Measurements from ENCODE around the gene IL10RB.
"Not testable (repeated sequence)": the region's sequence is repeated elsewhere in the genome, so short reads cannot be mapped to it uniquely, and the experiment has no call there.

IL10RB gene

DNA sequence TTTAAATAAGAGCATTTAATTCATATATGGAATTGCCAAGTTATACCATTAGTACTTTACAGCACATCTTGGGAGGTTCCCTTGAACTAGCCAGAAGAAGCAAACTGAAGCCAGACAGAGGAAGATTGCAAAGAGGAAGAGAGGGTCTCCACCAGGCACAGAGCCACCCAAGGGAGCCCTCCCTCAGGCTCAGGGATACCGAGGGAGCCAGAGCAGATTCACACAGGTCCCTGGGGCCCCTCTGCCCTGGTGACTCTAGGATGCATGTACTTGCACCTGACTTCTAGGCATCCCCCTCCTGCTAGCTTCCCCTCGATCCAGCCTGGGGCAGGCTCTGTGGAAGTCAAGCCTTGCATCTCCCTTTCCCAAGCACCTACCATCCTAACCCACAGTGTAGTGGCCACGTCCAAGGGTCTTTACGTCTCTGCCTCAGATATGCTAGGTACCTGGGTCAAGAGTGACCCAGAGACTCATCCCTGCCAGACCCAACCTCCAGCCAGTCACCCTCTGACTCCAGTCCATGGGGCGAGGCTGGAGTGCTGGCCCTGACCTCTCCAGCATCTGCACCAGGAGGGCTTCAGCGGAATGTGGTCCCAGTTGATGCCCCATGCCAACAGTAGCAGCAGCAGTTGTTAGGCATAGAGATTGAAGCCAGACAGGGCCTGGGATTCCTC, 30.0 kb upstream of the IL10RB start:
- Histone ChIP-seq H3K9me3 (ENCODE audit: control insufficient read depth, insufficient read depth, low read length) (peaks cover 22% of the 10 kb centered on the region), H3K4me1 (ENCODE audit: insufficient read depth, low read length) (peaks cover 10% of the 10 kb centered on the region; the same call in 1 of the 2 replicates), H3K9ac (ENCODE audit: low read depth, low read length) (no peak overlapping the region), H3K36me3 (ENCODE audit: insufficient read depth, low read length) (no peaks in the 10 kb centered on the region)

DNA sequence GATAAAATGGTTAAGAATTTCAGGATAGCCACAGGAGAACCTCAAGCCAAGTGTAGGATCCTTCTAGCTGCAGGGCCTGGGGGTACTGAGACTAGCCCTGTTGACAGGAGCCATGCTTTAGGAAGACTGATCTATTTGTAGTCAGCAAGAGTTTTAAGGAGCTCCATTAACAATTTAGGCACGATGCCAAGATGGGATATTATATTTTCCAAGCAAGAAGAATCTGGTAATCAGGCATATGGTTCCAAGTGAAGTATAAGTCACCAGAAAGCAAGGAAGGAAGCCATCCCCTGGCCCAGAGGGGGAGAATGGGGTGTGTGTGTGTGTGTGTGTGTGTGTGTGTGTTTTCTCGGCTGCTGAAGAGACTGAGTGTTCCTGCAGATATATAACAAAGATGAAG, 29.4 kb upstream of the IL10RB start:
- H3K9me3 ChIP-seq (ENCODE audit: control insufficient read depth, insufficient read depth, low read length), result peaks cover 25% of the 10 kb centered on the region
- H3K36me3 ChIP-seq (ENCODE audit: insufficient read depth, low read length), result no peaks in the 10 kb centered on the region
- 0 out of 2 replicates have a peak, but pooled peaks cover 5% of the 10 kb centered on the region for H3K4me1 ChIP-seq (ENCODE audit: insufficient read depth, low read length)
- H3K9ac ChIP-seq (ENCODE audit: low read depth, low read length), result no peak overlapping the region

DNA sequence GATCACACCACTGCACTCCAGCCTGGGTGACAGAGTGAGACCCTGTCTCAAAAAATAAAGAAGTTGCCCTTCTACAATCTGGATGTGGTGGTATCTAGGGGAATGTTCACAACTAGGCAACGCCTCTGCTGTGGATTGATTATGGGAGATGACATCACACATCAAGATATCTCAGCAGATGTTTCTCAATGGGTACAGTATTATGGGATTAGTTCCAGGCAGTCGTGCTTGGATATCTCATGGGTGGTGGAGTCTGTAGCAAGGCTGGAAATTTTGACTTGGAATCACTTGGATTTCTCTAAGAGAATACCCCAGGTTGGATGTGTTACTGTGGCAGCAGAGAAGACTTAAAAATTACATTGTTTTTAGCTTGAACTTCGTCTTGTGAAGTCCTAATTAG, 28.7 kb upstream of the IL10RB start:
- peaks cover 28% of the 10 kb centered on the region for H3K9me3 ChIP-seq (ENCODE audit: control insufficient read depth, insufficient read depth, low read length)
- no peak overlapping the region for H3K9ac ChIP-seq (ENCODE audit: low read depth, low read length)
- H3K36me3 ChIP-seq (ENCODE audit: insufficient read depth, low read length), result no peaks in the 10 kb centered on the region
- H3K4me1 ChIP-seq (ENCODE audit: insufficient read depth, low read length), result 0 out of 2 replicates have a peak, but pooled peaks cover 2% of the 10 kb centered on the region

DNA sequence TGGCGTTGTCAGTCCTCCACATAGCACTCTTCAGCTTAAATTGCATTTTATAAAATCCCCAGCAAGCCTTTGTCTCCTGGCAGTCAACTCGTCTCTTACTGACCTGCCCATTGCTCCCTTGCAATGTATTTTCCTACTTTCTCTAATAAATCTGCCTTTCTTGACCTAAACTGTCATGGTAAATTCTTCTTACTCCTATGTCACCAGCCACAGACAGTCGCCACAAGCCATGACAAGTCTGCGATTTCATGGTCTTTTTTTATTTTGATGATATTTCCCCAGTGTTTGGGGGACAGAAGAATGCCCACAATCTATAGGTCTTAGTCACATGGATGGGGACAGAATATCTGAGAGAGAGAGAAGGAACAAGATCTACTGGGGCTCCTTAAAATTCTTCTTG, 28.0 kb upstream of the IL10RB start:
- H3K9ac ChIP-seq (ENCODE audit: low read depth, low read length), result no peak overlapping the region
- H3K4me1 ChIP-seq (ENCODE audit: insufficient read depth, low read length), result no peaks in the 10 kb centered on the region
- peaks cover 28% of the 10 kb centered on the region for H3K9me3 ChIP-seq (ENCODE audit: control insufficient read depth, insufficient read depth, low read length)
- H3K36me3 ChIP-seq (ENCODE audit: insufficient read depth, low read length), result no peaks in the 10 kb centered on the region

DNA sequence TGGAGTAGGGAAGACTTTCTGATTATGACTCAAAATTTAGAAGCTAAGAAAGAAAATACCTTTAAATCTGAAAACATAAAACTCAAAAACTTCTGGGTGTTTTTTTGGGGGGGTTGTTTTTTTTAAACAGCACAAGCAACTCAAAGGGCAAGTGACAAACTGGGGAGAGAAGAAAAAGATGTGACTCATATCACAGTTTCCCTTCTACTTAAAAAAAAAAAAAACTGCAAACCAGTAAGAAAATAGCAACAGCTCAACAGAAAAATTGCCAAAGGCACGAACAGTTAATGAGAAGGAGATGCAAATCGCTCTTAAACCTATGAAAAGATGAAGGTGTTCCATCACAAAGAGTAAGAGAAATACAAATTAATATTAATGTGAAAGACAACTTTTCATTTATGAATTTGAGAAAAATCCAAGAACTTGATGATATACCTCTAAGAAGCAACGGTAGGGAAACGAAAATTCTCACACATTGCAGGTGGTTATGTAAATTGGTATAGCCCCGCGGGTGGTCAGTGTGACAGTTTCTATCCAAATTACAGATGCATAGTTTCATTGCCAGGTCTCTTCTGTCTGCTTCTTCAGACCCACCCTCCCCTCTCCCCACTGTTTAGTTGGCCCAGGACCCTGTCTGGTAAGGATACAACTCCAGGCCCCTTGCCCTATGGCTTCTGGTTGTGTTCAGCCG, 27.5 kb upstream of the IL10RB start:
- H3K9ac ChIP-seq (ENCODE audit: low read depth, low read length), result no peak overlapping the region
- no peaks in the 10 kb centered on the region for H3K4me1 ChIP-seq (ENCODE audit: insufficient read depth, low read length)
- no peaks in the 10 kb centered on the region for H3K36me3 ChIP-seq (ENCODE audit: insufficient read depth, low read length)
- H3K9me3 ChIP-seq (ENCODE audit: control insufficient read depth, insufficient read depth, low read length), result peaks cover 28% of the 10 kb centered on the region

DNA sequence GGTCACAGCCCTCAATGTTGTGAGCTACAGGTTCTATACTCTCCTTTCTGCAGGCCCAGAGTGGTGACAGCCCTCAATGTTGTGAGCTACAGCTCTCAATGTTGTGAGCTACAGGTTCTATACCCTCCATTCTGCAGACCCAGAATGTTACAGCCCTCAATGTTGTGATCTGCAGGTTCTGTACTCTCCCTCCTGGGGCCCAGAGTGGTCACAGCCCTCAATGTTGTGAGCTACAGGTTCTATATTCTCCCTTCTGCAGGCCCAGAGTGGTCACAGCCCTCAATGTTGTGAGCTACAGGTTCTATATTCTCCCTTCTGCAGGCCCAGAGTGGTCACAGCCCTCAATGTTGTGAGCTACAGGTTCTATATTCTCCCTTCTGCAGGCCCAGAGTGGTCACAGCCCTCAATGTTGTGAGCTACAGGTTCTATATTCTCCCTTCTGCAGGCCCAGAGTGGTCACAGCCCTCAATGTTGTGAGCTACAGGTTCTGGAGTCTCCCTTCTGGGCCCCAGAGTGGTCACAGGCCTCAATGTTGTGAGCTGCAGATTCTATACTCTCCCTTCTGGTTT, 26.5 kb upstream of the IL10RB start:
- not testable (repeated sequence) for H3K36me3 ChIP-seq (ENCODE audit: insufficient read depth, low read length); H3K9ac ChIP-seq (ENCODE audit: low read depth, low read length); H3K4me1 ChIP-seq (ENCODE audit: insufficient read depth, low read length)
- H3K9me3 ChIP-seq (ENCODE audit: control insufficient read depth, insufficient read depth, low read length), result peaks cover 28% of the 10 kb centered on the region

DNA sequence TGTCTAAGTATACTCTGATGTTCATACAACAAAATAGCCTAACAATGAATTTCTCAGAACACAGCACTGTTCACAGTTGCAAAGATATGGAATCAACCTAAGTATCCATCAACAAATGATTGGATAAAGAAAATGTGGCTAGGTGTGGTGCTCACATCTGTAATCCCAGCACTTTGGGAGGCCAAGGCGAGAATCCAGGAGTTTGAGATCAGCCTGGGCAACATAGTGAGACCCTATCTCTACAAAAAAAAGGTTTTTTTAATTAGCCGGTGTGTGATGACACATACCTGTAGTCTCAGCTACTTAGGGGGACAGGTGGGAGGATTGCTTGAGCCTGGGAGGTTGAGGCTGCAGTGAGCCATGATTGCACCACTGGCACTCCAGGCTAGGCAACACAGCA, 25.8 kb upstream of the IL10RB start:
- Histone ChIP-seq H3K4me1 (ENCODE audit: insufficient read depth, low read length) (no peaks in the 10 kb centered on the region), H3K9me3 (ENCODE audit: control insufficient read depth, insufficient read depth, low read length) (peaks cover 28% of the 10 kb centered on the region), H3K36me3 (ENCODE audit: insufficient read depth, low read length) (no peaks in the 10 kb centered on the region), H3K9ac (ENCODE audit: low read depth, low read length) (no peak overlapping the region)

DNA sequence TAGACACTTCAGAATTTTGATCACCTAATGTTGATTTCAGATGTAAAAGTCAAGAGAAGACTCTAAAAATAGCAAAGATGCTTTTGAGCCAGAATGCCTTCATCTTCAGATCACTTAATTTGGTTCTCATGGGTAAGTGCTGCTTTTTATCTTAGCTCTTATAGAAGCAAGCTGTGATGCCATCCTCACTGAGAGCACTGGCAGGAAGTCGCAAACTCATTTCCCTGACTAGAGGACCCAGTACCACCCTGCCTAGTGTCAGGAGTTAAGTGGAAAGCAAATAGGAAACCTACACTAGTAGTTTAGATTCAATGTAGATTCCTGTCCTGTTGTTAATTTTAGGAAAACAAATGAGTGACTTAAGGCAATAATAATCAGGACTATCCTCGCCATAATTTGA, 24.3 kb upstream of the IL10RB start:
- no peaks in the 10 kb centered on the region for H3K4me1 ChIP-seq (ENCODE audit: insufficient read depth, low read length)
- H3K9ac ChIP-seq (ENCODE audit: low read depth, low read length), result no peak overlapping the region
- H3K9me3 ChIP-seq (ENCODE audit: control insufficient read depth, insufficient read depth, low read length), result peaks cover 24% of the 10 kb centered on the region
- H3K36me3 ChIP-seq (ENCODE audit: insufficient read depth, low read length), result peaks cover 3% of the 10 kb centered on the region; the same call in 1 of the 2 replicates

DNA sequence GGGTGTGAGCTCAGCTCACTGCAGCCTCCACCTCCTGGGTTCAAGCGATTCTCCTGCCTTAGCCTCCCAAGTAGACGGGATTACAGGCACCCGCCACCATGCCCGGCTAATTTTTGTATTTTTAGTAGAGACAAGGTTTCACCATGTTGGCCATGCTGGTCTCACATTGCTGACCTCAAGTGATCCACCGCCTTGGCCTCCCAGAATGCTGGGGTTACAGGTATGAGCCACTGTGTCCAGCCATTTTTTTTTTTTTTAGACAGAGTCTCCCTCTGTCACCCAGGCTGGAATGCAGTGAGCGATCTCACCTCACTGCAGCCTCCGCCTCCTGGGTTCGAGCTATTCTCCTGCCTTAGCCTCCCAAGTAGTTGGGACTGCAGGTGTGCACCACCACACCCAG, 23.3 kb upstream of the IL10RB start:
- H3K4me1 ChIP-seq (ENCODE audit: insufficient read depth, low read length); H3K36me3 ChIP-seq (ENCODE audit: insufficient read depth, low read length); H3K9ac ChIP-seq (ENCODE audit: low read depth, low read length): not testable (repeated sequence)
- peaks cover 23% of the 10 kb centered on the region for H3K9me3 ChIP-seq (ENCODE audit: control insufficient read depth, insufficient read depth, low read length)

DNA sequence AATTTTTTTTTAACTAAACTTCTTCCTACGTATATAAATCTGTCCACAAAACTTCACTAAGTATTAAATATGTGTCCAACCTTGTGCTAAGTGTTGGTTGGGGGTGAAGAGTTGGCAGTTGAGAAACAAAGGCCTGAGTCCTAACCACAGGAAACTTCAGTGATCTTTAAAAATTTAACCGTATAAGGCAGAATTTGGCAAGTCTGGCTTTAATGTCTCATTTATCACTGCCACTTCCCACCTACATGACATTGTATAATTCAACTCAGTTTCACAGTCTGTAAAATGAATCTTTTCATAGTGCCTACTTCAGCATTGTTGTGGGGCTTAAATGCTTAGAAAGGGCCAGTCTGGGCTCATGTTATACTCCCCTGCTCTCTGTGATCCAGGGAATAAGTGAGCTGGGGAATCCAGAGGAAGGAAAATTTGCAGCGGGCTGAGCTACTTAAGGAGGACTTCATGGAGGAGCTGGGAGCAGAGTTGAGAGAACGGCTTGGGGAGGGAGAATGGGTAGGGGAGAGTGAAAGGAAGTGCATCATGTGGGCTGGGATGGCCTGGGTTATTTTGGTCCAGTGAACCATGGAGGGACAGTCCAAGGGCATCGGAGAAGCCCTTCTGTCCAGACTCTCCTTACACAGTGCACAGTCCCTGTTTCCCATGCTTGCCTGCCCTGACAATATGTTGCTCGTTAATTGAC, 21.9 kb upstream of the IL10RB start:
- H3K4me1 ChIP-seq (ENCODE audit: insufficient read depth, low read length), result no peaks in the 10 kb centered on the region
- H3K9ac ChIP-seq (ENCODE audit: low read depth, low read length), result no peak overlapping the region
- peaks cover 11% of the 10 kb centered on the region for H3K9me3 ChIP-seq (ENCODE audit: control insufficient read depth, insufficient read depth, low read length)
- H3K36me3 ChIP-seq (ENCODE audit: insufficient read depth, low read length), result peaks cover 8% of the 10 kb centered on the region

DNA sequence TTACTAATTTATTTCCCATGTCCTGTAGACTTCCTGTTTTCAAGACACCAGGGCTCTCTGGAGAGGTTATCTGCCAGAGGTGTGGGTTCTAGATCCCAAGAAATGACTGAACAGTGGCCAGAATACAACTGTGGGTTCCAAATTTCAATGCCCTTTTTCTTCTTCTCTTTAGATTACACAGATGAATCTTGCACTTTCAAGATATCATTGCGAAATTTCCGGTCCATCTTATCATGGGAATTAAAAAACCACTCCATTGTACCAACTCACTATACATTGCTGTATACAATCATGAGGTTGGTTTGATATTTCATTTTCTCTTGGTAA, 21.4 kb upstream of the IL10RB start:
- peaks cover 8% of the 10 kb centered on the region for H3K36me3 ChIP-seq (ENCODE audit: insufficient read depth, low read length)
- no peak overlapping the region for H3K9ac ChIP-seq (ENCODE audit: low read depth, low read length)
- no peaks in the 10 kb centered on the region for H3K4me1 ChIP-seq (ENCODE audit: insufficient read depth, low read length)
- peaks cover 10% of the 10 kb centered on the region for H3K9me3 ChIP-seq (ENCODE audit: control insufficient read depth, insufficient read depth, low read length)

DNA sequence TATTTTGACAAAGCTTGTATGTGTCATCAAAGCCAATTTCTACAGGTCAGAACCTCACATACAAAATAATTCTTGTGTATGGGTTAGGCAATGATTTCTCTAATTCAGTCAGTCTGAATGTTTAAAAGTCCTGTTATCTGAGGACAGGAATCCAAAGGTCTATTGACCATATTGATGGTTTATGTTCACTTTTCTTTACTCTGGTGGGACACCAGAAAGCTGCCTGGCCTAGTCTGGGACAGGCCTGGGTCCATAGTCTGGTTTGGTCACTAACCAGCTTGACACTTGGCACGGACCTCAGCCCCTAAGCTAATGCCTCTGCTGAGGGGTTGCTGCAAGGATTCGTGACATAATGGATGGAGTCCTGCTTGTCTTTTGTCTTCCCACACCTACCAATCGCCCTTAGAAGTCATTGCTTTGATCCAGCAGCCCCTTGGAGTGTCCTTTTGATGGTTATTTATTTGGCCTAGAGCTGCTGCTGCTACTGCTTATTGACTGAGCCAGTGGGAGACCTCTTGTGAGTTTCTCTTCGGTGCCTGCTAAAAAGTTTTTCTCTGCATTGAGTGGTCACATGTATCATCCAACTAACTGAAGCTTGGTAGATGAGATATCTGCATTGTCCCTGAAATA, 20.8 kb upstream of the IL10RB start:
- peaks cover 8% of the 10 kb centered on the region for H3K36me3 ChIP-seq (ENCODE audit: insufficient read depth, low read length)

DNA sequence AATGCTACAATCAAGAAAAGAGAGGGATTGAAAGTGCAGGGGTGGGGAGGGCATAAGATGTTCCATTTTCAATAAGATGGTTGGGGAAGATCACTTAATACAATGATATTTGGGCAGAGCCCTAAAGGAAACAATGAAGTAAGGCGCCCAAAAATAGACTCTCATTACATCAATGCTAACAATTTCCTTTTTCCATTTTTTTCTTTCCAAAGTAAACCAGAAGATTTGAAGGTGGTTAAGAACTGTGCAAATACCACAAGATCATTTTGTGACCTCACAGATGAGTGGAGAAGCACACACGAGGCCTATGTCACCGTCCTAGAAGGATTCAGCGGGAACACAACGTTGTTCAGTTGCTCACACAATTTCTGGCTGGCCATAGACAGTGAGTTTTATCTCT, 19.7 kb upstream of the IL10RB start:
- Histone ChIP-seq H3K9ac (ENCODE audit: low read depth, low read length) (no peak overlapping the region), H3K9me3 (ENCODE audit: control insufficient read depth, insufficient read depth, low read length) (peaks cover 4% of the 10 kb centered on the region), H3K4me1 (ENCODE audit: insufficient read depth, low read length) (no peaks in the 10 kb centered on the region), H3K36me3 (ENCODE audit: insufficient read depth, low read length) (peaks cover 8% of the 10 kb centered on the region)

More for the DNA sequence above, 20.8 kb upstream of the IL10RB start:
- peaks cover 7% of the 10 kb centered on the region for H3K9me3 ChIP-seq (ENCODE audit: control insufficient read depth, insufficient read depth, low read length)
- no peak overlapping the region for H3K9ac ChIP-seq (ENCODE audit: low read depth, low read length)
- H3K4me1 ChIP-seq (ENCODE audit: insufficient read depth, low read length), result no peaks in the 10 kb centered on the region

DNA sequence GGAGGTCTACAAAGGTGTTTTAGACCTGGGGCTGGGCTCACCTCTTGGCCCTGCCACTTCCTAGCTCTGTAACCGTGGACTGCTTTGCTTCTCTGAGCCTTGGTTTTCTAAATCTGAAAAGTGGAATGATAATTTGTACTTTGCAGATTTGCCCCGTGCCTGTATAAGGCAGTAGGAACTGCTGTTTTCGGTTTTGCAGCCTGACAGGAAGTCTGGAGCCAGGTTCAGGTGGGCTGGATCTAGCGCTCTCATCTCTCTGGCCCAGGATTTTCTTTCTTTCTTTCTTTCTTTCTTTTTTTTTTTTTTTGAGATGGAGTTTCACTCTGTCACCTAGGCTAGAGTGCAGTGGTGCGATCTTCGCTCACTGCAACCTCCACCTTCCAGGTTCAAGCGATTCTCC, 19.2 kb upstream of the IL10RB start:
- Histone ChIP-seq H3K9me3 (ENCODE audit: control insufficient read depth, insufficient read depth, low read length) (peaks cover 2% of the 10 kb centered on the region), H3K36me3 (ENCODE audit: insufficient read depth, low read length) (peaks cover 8% of the 10 kb centered on the region), H3K4me1 (ENCODE audit: insufficient read depth, low read length) (no peaks in the 10 kb centered on the region), H3K9ac (ENCODE audit: low read depth, low read length) (no peak overlapping the region)
